ENCODE data around the gene SMIM8. TPM values are rescaled to one million over a fixed set of nuclear protein-coding genes. Genes with fewer than 3 reads are reported as not detected.
A peak's percentile ranks its signal among the peaks of the same experiment; 100 is the strongest.

SMIM8 gene
- total and polyA plus RNA-seq, 4 donors, result 2.6 to 23.2 (median 8.1) TPM

DNA sequence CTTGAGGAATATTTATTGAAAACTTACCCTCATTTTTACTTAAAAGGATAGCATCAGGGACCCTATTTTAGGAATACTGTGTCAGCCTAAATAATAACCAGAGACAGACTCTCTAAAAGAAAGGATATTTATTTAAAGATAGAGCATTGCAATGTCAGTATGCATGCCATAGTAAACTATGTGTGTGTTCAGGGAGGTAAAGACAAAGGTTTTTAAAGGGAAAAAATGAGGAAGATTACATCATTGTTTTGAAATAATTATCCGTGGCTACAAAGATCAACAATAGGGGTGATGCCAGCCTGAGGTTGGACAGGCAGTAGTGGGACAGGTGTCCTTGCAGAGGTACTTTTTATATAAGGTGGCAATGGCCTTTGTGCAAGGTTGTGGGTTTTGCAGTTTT lies 61.6 kb downstream of the SMIM8 start:
- no peak for DNase-seq
- Histone ChIP-seq H3K4me1 (ENCODE audit: control insufficient read depth in 5 of 5, insufficient read depth in 5 of 5, low read length in 5 of 5) (no peaks in the 10 kb centered on the region), H3K9ac (ENCODE audit: insufficient read depth in 1 of 2, low read length in 2 of 2) (no peak overlapping the region), H3K27me3 (ENCODE audit: control insufficient read depth in 3 of 3, insufficient read depth in 3 of 3, low read length in 2 of 3) (no peaks in the 10 kb centered on the region), H3K36me3 (ENCODE audit: control insufficient read depth in 4 of 4, insufficient read depth in 4 of 4, low read length in 4 of 4) (peaks cover 0 to 3% (median 0%) of the 10 kb centered on the region in 4 donors), H3K4me3 (no peak overlapping the region), H3K9me3 (ENCODE audit: control insufficient read depth in 4 of 4, insufficient read depth in 3 of 4, low read length in 3 of 4) (no peaks in the 10 kb centered on the region), H3K27ac (ENCODE audit: low read depth in 1 of 2, low read length in 1 of 2) (no peak overlapping the region)
- no peak for ATAC-seq (ENCODE audit: insufficient read depth, low FRiP score)
- 30 to 51% methylated on average over 1 of the region's 1 CpG for WGBS, 2 donors
- no peak for TF ChIP-seq CTCF (IDR thresholded peaks at IDR 0.05; ENCODE audit: control extremely low read depth, extremely low read depth)

GRCh38 chr6:87384449-87384848 lies 62.1 kb downstream of the SMIM8 start:
- H3K9me3 ChIP-seq (ENCODE audit: control insufficient read depth in 4 of 4, insufficient read depth in 3 of 4, low read length in 3 of 4), result no peaks in the 10 kb centered on the region
- DNase-seq, result no peak
- H3K36me3 ChIP-seq (ENCODE audit: control insufficient read depth in 4 of 4, insufficient read depth in 4 of 4, low read length in 4 of 4), result peaks cover 0 to 3% (median 0%) of the 10 kb centered on the region in 4 donors
- whole genome bisulfite sequencing, 2 donors, result 90 to 93% methylated on average over 3 of the region's 3 CpGs
- no peaks in the 10 kb centered on the region for H3K27me3 ChIP-seq (ENCODE audit: control insufficient read depth in 3 of 3, insufficient read depth in 3 of 3, low read length in 2 of 3)
- no peaks in the 10 kb centered on the region for H3K4me1 ChIP-seq (ENCODE audit: control insufficient read depth in 5 of 5, insufficient read depth in 5 of 5, low read length in 5 of 5)
- no peak for TF ChIP-seq CTCF (IDR thresholded peaks at IDR 0.05; ENCODE audit: control extremely low read depth, extremely low read depth)
- no peak overlapping the region for H3K4me3 ChIP-seq
- no peak overlapping the region for H3K9ac ChIP-seq (ENCODE audit: insufficient read depth in 1 of 2, low read length in 2 of 2)
- ATAC-seq (ENCODE audit: insufficient read depth, low FRiP score), result no peak
- no peak overlapping the region for H3K27ac ChIP-seq (ENCODE audit: low read depth in 1 of 2, low read length in 1 of 2)

DNA sequence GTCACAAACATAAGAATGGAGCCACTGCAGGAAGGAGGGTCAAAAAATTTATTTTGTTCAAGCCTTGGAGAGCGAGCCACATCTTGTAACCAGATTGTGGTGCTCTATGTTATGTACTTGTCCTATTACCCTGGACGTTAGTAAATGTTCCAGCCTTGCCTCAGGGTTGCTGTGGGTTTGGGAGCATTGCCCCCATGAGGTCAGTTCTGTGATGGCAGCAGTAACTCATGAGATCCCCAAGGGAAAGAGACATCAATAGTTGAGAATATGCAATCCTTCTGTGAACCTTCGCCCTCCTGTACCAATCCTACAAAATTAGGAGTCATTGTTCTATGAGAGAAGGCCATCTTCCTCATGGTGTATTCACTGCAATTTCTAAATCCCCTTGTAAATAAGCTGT lies 68.9 kb downstream of the SMIM8 start:
- H3K4me3 ChIP-seq, result no peak overlapping the region
- ATAC-seq (ENCODE audit: insufficient read depth, low FRiP score), result no peak
- H3K27me3 ChIP-seq (ENCODE audit: control insufficient read depth in 3 of 3, insufficient read depth in 3 of 3, low read length in 2 of 3), result no peaks in the 10 kb centered on the region
- H3K4me1 ChIP-seq (ENCODE audit: control insufficient read depth in 5 of 5, insufficient read depth in 5 of 5, low read length in 5 of 5), result no peaks in the 10 kb centered on the region
- H3K9ac ChIP-seq (ENCODE audit: insufficient read depth in 1 of 2, low read length in 2 of 2), result no peak overlapping the region
- 61 to 76% methylated on average over 3 of the region's 3 CpGs for WGBS, 2 donors
- H3K36me3 ChIP-seq (ENCODE audit: control insufficient read depth in 4 of 4, insufficient read depth in 4 of 4, low read length in 4 of 4), result peaks cover 0 to 3% (median 0%) of the 10 kb centered on the region in 4 donors
- DNase-seq, result peak; percentile 15 to 57 (median 45)
- TF ChIP-seq CTCF (IDR thresholded peaks at IDR 0.05; ENCODE audit: control extremely low read depth, extremely low read depth), result no peak
- H3K9me3 ChIP-seq (ENCODE audit: control insufficient read depth in 4 of 4, insufficient read depth in 3 of 4, low read length in 3 of 4), result no peaks in the 10 kb centered on the region
- no peak overlapping the region for H3K27ac ChIP-seq (ENCODE audit: low read depth in 1 of 2, low read length in 1 of 2)

Other genes starting within 250 kb of the SMIM8 start
- gene CGA, start 227.5 kb upstream of the SMIM8 start, total RNA-seq, result not detected
- not detected for gene CGA, start 227.5 kb upstream of the SMIM8 start, polyA plus RNA-seq
- gene ZNF292, start 167.0 kb upstream of the SMIM8 start, total RNA-seq, result 100 to 1,000 TPM in 1 of 2 donors, 10 to 100 TPM in 1; 26.9 to 116 TPM
- 1 to 10 TPM; 4.6 to 6.1 TPM for gene ZNF292, start 167.0 kb upstream of the SMIM8 start, polyA plus RNA-seq
- 1 to 10 TPM in 1 of 2 donors, under 1 TPM in 1; 0.57 to 1.6 TPM for gene GJB7, start 6.7 kb downstream of the SMIM8 start, total RNA-seq
- under 1 TPM; 0.50 to 0.51 TPM for gene GJB7, start 6.7 kb downstream of the SMIM8 start, polyA plus RNA-seq
- 10 to 100 TPM in 1 of 2 donors, 1 to 10 TPM in 1; 2.4 to 11.5 TPM for gene C6orf163, start 22.2 kb downstream of the SMIM8 start, total RNA-seq
- under 1 TPM; 0.21 to 0.87 TPM for gene C6orf163, start 22.2 kb downstream of the SMIM8 start, polyA plus RNA-seq
- gene CFAP206, start 85.4 kb downstream of the SMIM8 start, total RNA-seq, result 10 to 100 TPM; 10.9 to 15.0 TPM
- gene CFAP206, start 85.4 kb downstream of the SMIM8 start, polyA plus RNA-seq, result 1 to 10 TPM; 2.3 to 5.0 TPM
- gene SLC35A1, start 150.4 kb downstream of the SMIM8 start, total RNA-seq, result 10 to 100 TPM; 21.7 to 42.2 TPM
- gene SLC35A1, start 150.4 kb downstream of the SMIM8 start, polyA plus RNA-seq, result 10 to 100 TPM; 19.3 to 32.7 TPM

Measured in lung (tissue), 12 donors.